ENCODE measurements around the gene PTAR1.

PTAR1 gene

DNA sequence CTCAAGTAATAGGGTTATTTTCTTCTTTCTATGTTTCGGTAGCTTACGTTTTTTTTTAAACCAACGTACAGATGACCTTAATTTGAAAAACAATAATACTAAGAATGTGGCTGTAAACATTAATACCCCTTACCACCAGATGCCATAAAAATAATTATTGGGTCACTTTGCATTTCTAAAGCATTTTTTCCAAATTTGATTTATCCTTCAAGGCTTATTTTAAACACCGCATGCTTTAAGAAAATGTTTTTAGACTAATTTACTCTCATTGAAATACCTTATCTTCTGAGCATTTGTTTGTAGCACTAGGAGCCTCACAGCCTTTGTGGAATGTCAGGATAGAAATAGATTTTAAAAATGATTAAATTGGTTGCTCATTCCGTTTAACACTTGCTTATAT, 81.9 kb downstream of the PTAR1 start:
- no peaks in the 10 kb centered on the region for H3K79me1 ChIP-seq (ENCODE audit: low read length)
- no peak overlapping the region for H4K91ac ChIP-seq (ENCODE audit: low read depth, low read length)
- no peak overlapping the region for H3K4ac ChIP-seq (ENCODE audit: low read depth, low read length)
- H3K18ac ChIP-seq (ENCODE audit: low read length) = no peak overlapping the region
- H3K9ac ChIP-seq (ENCODE audit: low read length) = no peak overlapping the region
- no peak overlapping the region for H2BK120ac ChIP-seq (ENCODE audit: insufficient read depth, low read length, poor library complexity)
- H3K27ac ChIP-seq (ENCODE audit: low read depth, low read length) = no peak overlapping the region
- no peaks in the 10 kb centered on the region for H3K9me3 ChIP-seq (ENCODE audit: insufficient read depth, low read depth, low read length)
- WGBS (ENCODE audit: extremely low coverage, insufficient coverage, insufficient read length) = no CpG with 5 or more reads among the region's 5 CpGs
- H3K27me3 ChIP-seq (ENCODE audit: insufficient read depth, low read length) = no peaks in the 10 kb centered on the region
- no peak overlapping the region for H3K4me3 ChIP-seq (ENCODE audit: low read depth, low read length)
- no peak overlapping the region for H2BK12ac ChIP-seq (ENCODE audit: low read length)
- H4K8ac ChIP-seq (ENCODE audit: low read depth, low read length) = no peak overlapping the region
- DNase-seq = peak in 1 of 2 donors; percentile 11
- peaks cover 0 to 2% of the 10 kb centered on the region in 2 experiments for H3K4me1 ChIP-seq (ENCODE audit: control insufficient read depth in 1 of 2, insufficient read depth in 2 of 2, low read length in 2 of 2)
- no peak overlapping the region for H3K14ac ChIP-seq (ENCODE audit: low read length)
- no peak overlapping the region for H3K4me2 ChIP-seq (ENCODE audit: low read length)
- H3K23ac ChIP-seq (ENCODE audit: low read length) = no peak overlapping the region
- no peak overlapping the region for H2AFZ ChIP-seq (ENCODE audit: insufficient read depth, low read length, poor library complexity)
- H2BK5ac ChIP-seq (ENCODE audit: low read depth, low read length, poor library complexity) = no peak overlapping the region
- no peak overlapping the region for H2AK5ac ChIP-seq (ENCODE audit: low read length)
- no peak overlapping the region for H4K12ac ChIP-seq (ENCODE audit: low read depth, low read length)
- H3K79me2 ChIP-seq (ENCODE audit: control insufficient read depth, insufficient read depth, low read length, poor library complexity) = no peaks in the 10 kb centered on the region
- H3K36me3 ChIP-seq (ENCODE audit: control insufficient read depth in 1 of 2, insufficient read depth in 2 of 2, low read length in 2 of 2) = no peaks in the 10 kb centered on the region

DNA sequence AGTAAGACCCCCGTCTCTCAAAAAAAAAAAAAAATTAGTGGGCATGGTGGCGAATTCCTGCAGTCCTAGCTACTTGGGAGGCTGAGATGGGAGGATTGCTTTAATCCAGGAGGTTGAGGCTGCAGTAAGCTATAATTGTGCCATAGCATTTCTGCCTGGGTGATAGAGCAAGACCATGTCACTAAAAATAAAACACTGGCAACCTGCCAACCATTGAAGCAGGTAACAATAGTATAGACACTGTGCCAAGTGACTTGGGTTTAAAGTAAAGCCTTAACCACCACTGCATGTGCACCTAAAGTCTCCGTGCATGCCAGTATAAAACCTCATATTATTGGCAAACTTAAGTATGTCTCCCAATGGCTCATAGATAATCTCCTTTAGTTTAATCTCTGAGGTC, 84.2 kb downstream of the PTAR1 start:
- Histone ChIP-seq H3K18ac (ENCODE audit: low read length) (no peak overlapping the region), H2BK5ac (ENCODE audit: low read depth, low read length, poor library complexity) (no peak overlapping the region), H3K4ac (ENCODE audit: low read depth, low read length) (no peak overlapping the region), H2BK12ac (ENCODE audit: low read length) (no peak overlapping the region), H2AK5ac (ENCODE audit: low read length) (no peak overlapping the region), H2BK120ac (ENCODE audit: insufficient read depth, low read length, poor library complexity) (no peak overlapping the region), H3K4me3 (ENCODE audit: low read depth, low read length) (no peak overlapping the region), H3K9ac (ENCODE audit: low read length) (no peak overlapping the region), H4K8ac (ENCODE audit: low read depth, low read length) (no peak overlapping the region), H2AFZ (ENCODE audit: insufficient read depth, low read length, poor library complexity) (no peak overlapping the region), H3K27ac (ENCODE audit: low read depth, low read length) (no peak overlapping the region), H3K14ac (ENCODE audit: low read length) (no peak overlapping the region), H3K9me3 (ENCODE audit: insufficient read depth, low read depth, low read length) (no peaks in the 10 kb centered on the region), H3K23ac (ENCODE audit: low read length) (no peak overlapping the region), H3K79me2 (ENCODE audit: control insufficient read depth, insufficient read depth, low read length, poor library complexity) (no peaks in the 10 kb centered on the region), H3K79me1 (ENCODE audit: low read length) (peaks cover 2% of the 10 kb centered on the region), H3K36me3 (ENCODE audit: control insufficient read depth in 1 of 2, insufficient read depth in 2 of 2, low read length in 2 of 2) (no peaks in the 10 kb centered on the region), H4K91ac (ENCODE audit: low read depth, low read length) (no peak overlapping the region), H3K4me1 (ENCODE audit: control insufficient read depth in 1 of 2, insufficient read depth in 2 of 2, low read length in 2 of 2) (peaks cover 3 to 9% of the 10 kb centered on the region in 2 experiments), H3K4me2 (ENCODE audit: low read length) (no peak overlapping the region), H3K27me3 (ENCODE audit: insufficient read depth, low read length) (peaks cover 12% of the 10 kb centered on the region), H4K12ac (ENCODE audit: low read depth, low read length) (no peak overlapping the region)
- DNase-seq = no peak
- WGBS (ENCODE audit: extremely low coverage, insufficient coverage, insufficient read length) = no CpG with 5 or more reads among the region's 3 CpGs

- WGBS (ENCODE audit: extremely low coverage, insufficient coverage, insufficient read length) = no CpG with 5 or more reads among the region's 3 CpGs
- Histone ChIP-seq H3K9ac (ENCODE audit: low read length) (no peak overlapping the region), H3K18ac (ENCODE audit: low read length) (no peak overlapping the region), H3K4me1 (ENCODE audit: control insufficient read depth in 1 of 2, insufficient read depth in 2 of 2, low read length in 2 of 2) (peaks cover 3 to 9% of the 10 kb centered on the region in 2 experiments), H2BK120ac (ENCODE audit: insufficient read depth, low read length, poor library complexity) (no peak overlapping the region), H4K8ac (ENCODE audit: low read depth, low read length) (no peak overlapping the region), H4K12ac (ENCODE audit: low read depth, low read length) (no peak overlapping the region), H3K23ac (ENCODE audit: low read length) (no peak overlapping the region), H3K4me2 (ENCODE audit: low read length) (no peak overlapping the region), H3K9me3 (ENCODE audit: insufficient read depth, low read depth, low read length) (no peaks in the 10 kb centered on the region), H3K79me1 (ENCODE audit: low read length) (peaks cover 2% of the 10 kb centered on the region), H3K36me3 (ENCODE audit: control insufficient read depth in 1 of 2, insufficient read depth in 2 of 2, low read length in 2 of 2) (no peaks in the 10 kb centered on the region), H4K91ac (ENCODE audit: low read depth, low read length) (no peak overlapping the region), H3K79me2 (ENCODE audit: control insufficient read depth, insufficient read depth, low read length, poor library complexity) (no peaks in the 10 kb centered on the region), H3K27me3 (ENCODE audit: insufficient read depth, low read length) (peaks cover 13% of the 10 kb centered on the region), H3K4me3 (ENCODE audit: low read depth, low read length) (no peak overlapping the region), H2BK5ac (ENCODE audit: low read depth, low read length, poor library complexity) (no peak overlapping the region), H2AK5ac (ENCODE audit: low read length) (no peak overlapping the region), H3K14ac (ENCODE audit: low read length) (no peak overlapping the region), H3K4ac (ENCODE audit: low read depth, low read length) (no peak overlapping the region), H2AFZ (ENCODE audit: insufficient read depth, low read length, poor library complexity) (no peak overlapping the region), H3K27ac (ENCODE audit: low read depth, low read length) (no peak overlapping the region), H2BK12ac (ENCODE audit: low read length) (no peak overlapping the region)
- peak; percentile 72 to 96 for DNase-seq
Observed at GRCh38 chr9:69674716-69675438, 84.9 kb downstream of the PTAR1 start.

- Histone ChIP-seq H2BK5ac (ENCODE audit: low read depth, low read length, poor library complexity) (no peak overlapping the region), H3K23ac (ENCODE audit: low read length) (no peak overlapping the region), H3K4ac (ENCODE audit: low read depth, low read length) (no peak overlapping the region), H4K8ac (ENCODE audit: low read depth, low read length) (no peak overlapping the region), H3K4me1 (ENCODE audit: control insufficient read depth in 1 of 2, insufficient read depth in 2 of 2, low read length in 2 of 2) (peaks cover 3 to 9% of the 10 kb centered on the region in 2 experiments), H2AFZ (ENCODE audit: insufficient read depth, low read length, poor library complexity) (no peak overlapping the region), H2BK12ac (ENCODE audit: low read length) (no peak overlapping the region), H2BK120ac (ENCODE audit: insufficient read depth, low read length, poor library complexity) (no peak overlapping the region), H2AK5ac (ENCODE audit: low read length) (no peak overlapping the region), H3K14ac (ENCODE audit: low read length) (no peak overlapping the region), H3K9ac (ENCODE audit: low read length) (no peak overlapping the region), H3K4me3 (ENCODE audit: low read depth, low read length) (no peak overlapping the region), H3K4me2 (ENCODE audit: low read length) (no peak overlapping the region), H3K9me3 (ENCODE audit: insufficient read depth, low read depth, low read length) (no peaks in the 10 kb centered on the region), H3K36me3 (ENCODE audit: control insufficient read depth in 1 of 2, insufficient read depth in 2 of 2, low read length in 2 of 2) (no peaks in the 10 kb centered on the region), H3K18ac (ENCODE audit: low read length) (no peak overlapping the region), H4K91ac (ENCODE audit: low read depth, low read length) (no peak overlapping the region), H3K27me3 (ENCODE audit: insufficient read depth, low read length) (peaks cover 13% of the 10 kb centered on the region), H3K27ac (ENCODE audit: low read depth, low read length) (no peak overlapping the region), H4K12ac (ENCODE audit: low read depth, low read length) (no peak overlapping the region), H3K79me2 (ENCODE audit: control insufficient read depth, insufficient read depth, low read length, poor library complexity) (no peaks in the 10 kb centered on the region), H3K79me1 (ENCODE audit: low read length) (peaks cover 2% of the 10 kb centered on the region)
- DNase-seq = peak; percentile 23 to 68
- no CpG with 5 or more reads among the region's 11 CpGs for WGBS (ENCODE audit: extremely low coverage, insufficient coverage, insufficient read length)
Observed at GRCh38 chr9:69674112-69674685, 85.6 kb downstream of the PTAR1 start.
